Ascending aorta (tissue), 2 donors: Measurements from ENCODE around the gene TMEM271. TPM values are rescaled to one million over a fixed set of nuclear protein-coding genes. Genes with fewer than 3 reads are reported as not detected.

Source experiments
- DNase-seq, 2 donors: peaks; one replicate each; pipeline ENCODE4 v3.0.0-alpha.2; 2019; ENCODE audit warnings: low spot score in 2 of 2
- H3K27ac ChIP-seq, 2 donors: fragments of 200-600 bp; sonication (generic); one replicate each; pipeline ENCODE4 v1.5.1; 2016 to 2017; ENCODE audit warnings: mild to moderate bottlenecking in 1 of 2
- H3K27me3 ChIP-seq: fragments of 200-600 bp; sonication (generic); one replicate; pipeline ENCODE4 v1.5.1; 2017
- H3K36me3 ChIP-seq, 2 donors: fragments of 200-600 bp; sonication (generic); one replicate each; pipeline ENCODE4 v1.5.1; 2016
- H3K4me1 ChIP-seq, 2 donors: fragments of 200-600 bp; sonication (generic); one replicate each; pipeline ENCODE4 v1.5.1; 2016 to 2017; ENCODE audit warnings: mild to moderate bottlenecking in 1 of 2
- H3K4me3 ChIP-seq, 2 donors: fragments of 200-600 bp; sonication (generic); one replicate each; pipeline ENCODE4 v1.5.1; 2016 to 2017; ENCODE audit warnings: mild to moderate bottlenecking in 1 of 2
- H3K9me3 ChIP-seq, 2 donors: fragments of 200-600 bp; sonication (generic); one replicate each; pipeline ENCODE4 v1.5.1; 2016
- CTCF ChIP-seq, 3 experiments: fragments of 200-600 bp in 2 of 3; fragments of 450-650 bp in 1 of 3; sonication (generic) in 2 of 3; IDR thresholded peaks; one replicate each; pipeline ENCODE4 v1.5.1; 2016 to 2019; ENCODE audit warnings: antibody characterized with exemption in 3 of 3, mild to moderate bottlenecking in 1 of 3, moderate library complexity in 1 of 3
- intact Hi-C: fragments of 100-400 bp; cut with DNase I; formaldehyde crosslinking; loops from one replicate; pipeline ENCODE4 v1.15.1; 2023
- total RNA-seq: library from RNA; depleted of rRNA; stranded (reverse); fragments of >200 nt; gene quantifications from one replicate; pipeline ENCODE4 v1.1.0, GENCODE V29; 2016

TMEM271 gene, protein sequence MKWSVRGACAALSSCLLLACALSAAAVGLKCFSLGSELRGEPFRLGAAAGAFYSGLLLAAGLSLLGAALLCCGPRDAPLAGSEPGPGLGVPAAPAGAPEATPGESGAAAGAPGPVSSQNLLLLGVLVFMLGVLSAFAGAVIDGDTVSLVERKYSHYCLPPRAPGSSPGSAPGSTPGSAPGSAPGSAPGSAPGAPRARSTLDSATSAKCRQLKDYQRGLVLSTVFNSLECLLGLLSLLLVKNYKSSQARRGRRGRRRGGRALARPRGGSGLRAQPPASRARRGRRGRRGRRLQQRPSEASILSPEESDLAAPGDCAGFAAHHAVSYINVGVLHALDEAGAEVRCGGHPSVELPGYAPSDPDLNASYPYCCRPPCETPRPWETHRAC
- not detected for total RNA-seq

DNA sequence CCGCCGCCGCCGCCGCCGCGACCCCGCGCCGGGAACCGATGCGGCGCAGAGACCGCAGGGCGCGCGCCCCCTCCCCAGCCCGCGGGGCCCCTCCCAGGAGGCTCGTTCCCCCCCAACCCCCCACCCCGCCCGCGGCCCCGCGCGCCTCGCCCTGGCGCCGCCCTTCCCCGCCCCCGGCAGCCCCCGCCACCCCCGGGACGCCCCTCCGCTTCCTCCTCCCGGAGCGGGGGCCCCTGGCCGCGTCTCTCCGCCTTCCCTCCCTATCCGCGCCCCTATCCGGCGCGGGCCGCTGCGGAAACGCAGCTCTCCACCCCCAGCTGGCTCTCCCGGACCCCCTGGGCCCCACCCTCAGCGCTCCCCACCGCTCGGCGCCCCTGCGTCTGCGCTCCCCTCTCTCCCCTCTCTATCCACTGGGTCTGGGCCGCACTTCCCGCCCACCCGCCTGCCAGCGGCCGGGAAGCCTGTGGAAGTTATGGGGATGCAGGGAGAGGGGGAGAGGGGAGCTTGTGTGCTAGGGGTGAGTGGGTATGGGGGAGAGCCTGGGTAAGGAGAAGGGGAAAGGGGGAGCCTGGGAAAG is at the start of gene TMEM271:
Gene TMEM271 (minus strand): TSS at position 51 of the 577 bp plus-strand sequence. CDS start 233 bp downstream, outside the sequence.
- peaks cover 10% of the 10 kb centered on the region for H3K27me3 ChIP-seq
- no peaks in the 10 kb centered on the region for H3K9me3 ChIP-seq
- no peak for DNase-seq
- H3K36me3 ChIP-seq = no peaks in the 10 kb centered on the region
- no peak for TF ChIP-seq CTCF (IDR thresholded peaks at IDR 0.05)
- intact Hi-C loops = no loop called here
- no peak within 1 kb of the TSS for H3K27ac ChIP-seq
- no peak within 1 kb of the TSS for H3K4me3 ChIP-seq
- H3K4me1 ChIP-seq = no peaks in the 10 kb centered on the region

DNA sequence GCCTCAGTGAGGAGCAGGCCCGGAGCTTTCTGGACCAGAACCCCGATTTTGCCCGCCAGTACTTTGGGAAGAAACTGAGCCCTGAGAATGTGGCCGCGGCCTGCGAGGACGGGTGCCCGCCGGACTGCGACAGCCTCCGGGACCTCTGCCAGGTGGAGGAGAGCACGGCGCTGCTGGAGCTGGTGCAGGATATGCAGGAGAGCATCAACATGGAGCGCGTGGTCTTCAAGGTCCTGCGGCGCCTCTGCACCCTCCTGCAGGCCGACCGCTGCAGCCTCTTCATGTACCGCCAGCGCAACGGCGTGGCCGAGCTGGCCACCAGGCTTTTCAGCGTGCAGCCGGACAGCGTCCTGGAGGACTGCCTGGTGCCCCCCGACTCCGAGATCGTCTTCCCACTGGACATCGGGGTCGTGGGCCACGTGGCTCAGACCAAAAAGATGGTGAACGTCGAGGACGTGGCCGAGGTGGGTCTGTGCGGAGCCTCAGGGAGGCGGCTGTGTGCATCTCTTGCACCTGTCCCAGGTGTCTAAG is 49.6 kb upstream of the TMEM271 start:
- H3K4me1 ChIP-seq = no peaks in the 10 kb centered on the region
- TF ChIP-seq CTCF (IDR thresholded peaks at IDR 0.05) = no peak
- no peaks in the 10 kb centered on the region for H3K9me3 ChIP-seq
- H3K36me3 ChIP-seq = no peaks in the 10 kb centered on the region
- H3K27ac ChIP-seq = no peak overlapping the region
- intact Hi-C loops = no loop called here
- no peaks in the 10 kb centered on the region for H3K27me3 ChIP-seq
- no peak overlapping the region for H3K4me3 ChIP-seq
- no peak for DNase-seq

DNA sequence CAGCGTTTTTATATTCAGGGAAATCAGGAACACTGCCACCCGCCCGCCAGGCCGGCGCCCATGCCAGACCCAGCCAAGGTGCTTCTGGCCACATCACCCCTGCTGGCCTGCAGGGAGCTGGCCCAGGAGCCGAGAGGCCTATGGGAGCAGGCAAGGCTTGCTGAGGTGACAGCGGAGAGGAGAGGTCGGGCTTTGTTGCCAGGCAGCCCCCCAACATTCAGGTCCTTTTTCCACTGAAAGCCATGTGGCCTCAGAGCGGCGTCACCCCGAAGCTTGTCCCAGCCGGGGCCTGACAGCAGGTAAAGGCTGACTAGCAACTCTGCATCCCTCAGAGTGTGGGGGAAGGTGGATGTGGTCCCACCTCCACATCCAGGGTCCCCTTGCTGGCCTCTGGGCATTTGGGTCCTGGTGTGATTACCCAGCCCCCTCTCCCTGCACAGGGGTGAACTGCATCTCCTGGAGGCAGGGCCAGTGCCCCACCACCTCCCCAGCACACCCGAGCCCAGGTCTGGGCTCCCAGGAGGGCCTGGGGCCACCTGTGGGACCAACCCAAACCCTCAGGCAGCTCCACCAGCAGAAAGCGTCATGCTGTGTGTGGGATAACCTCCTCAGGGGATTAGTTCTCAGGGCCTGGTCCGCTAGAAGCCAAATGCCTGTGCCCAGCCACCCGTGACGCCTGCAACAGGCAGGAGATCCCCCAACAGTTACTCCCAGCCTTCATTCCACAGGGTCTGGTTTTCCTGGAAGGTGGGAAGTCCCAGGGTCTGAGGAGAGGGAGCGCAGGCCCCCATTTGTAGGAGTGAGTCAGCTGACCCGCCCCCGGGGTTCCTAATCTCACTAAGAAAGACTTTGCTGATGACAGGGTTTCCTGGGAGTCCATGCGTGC is 48.9 kb upstream of the TMEM271 start, which contains the start of gene PDE6B:
Gene PDE6B (plus strand): TSS at position 869 of the 886 bp plus-strand sequence. CDS start 54 bp downstream, outside the sequence.
- Histone ChIP-seq H3K27ac (no peak within 1 kb of the TSS), H3K4me1 (no peaks in the 10 kb centered on the region), H3K27me3 (no peaks in the 10 kb centered on the region), H3K36me3 (no peaks in the 10 kb centered on the region), H3K9me3 (no peaks in the 10 kb centered on the region), H3K4me3 (no peak within 1 kb of the TSS)
- no peak for DNase-seq
- intact Hi-C loops = no loop called here
- TF ChIP-seq CTCF (IDR thresholded peaks at IDR 0.05) = no peak

DNA sequence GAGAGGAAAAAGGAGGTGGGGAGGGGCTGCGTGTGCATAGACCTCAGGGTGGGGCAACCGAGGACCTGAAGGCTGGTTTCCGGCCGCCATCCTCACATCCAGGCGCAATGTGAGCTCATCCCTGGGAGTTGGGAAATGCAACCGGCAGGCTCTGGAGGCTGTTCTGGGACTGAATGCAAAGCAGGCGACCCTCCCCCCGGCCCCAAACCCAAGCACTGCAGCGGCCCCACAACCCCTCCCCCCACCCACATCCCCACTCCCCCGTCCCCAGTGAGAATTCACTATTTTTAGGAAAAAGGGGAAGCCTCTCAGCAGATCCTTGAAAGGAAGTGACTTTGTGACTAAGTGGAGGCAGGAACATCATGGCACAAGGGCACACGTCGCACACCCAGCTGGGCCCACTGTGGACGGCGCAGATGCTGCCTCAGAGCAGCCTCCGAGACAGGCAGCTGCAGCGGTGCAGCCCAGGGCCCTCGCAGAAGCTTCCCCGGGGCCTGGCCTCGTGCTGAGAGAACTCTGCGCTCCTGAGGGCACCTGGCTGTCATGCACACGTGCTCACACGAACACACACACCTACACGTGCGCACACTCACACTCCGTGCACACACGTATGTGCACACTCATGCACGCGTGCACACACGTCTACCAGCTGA is 47.9 kb upstream of the TMEM271 start:
- TF ChIP-seq CTCF (IDR thresholded peaks at IDR 0.05) = no peak
- intact Hi-C loops = no loop called here
- H3K9me3 ChIP-seq = no peaks in the 10 kb centered on the region
- H3K4me1 ChIP-seq = no peaks in the 10 kb centered on the region
- no peak for DNase-seq
- H3K4me3 ChIP-seq = no peak overlapping the region
- no peaks in the 10 kb centered on the region for H3K36me3 ChIP-seq
- H3K27me3 ChIP-seq = no peaks in the 10 kb centered on the region
- no peak overlapping the region for H3K27ac ChIP-seq
